Neural progenitor cell (in vitro differentiated cells): ENCODE results near the gene NAT14. TPM values are rescaled to one million over a fixed set of nuclear protein-coding genes. Genes with fewer than 3 reads are reported as not detected.

Experiments
- DNase-seq: peaks from one replicate; pipeline ENCODE4 v3.0.0-alpha.2; 2016; ENCODE audit warnings: low spot score
- H2AFZ ChIP-seq: fragments of 200-600 bp; sonication (generic); replicated peaks from 2 replicates; pipeline ENCODE4 v1.6.1; 2016; ENCODE audit warnings: antibody characterized with exemption
- H3F3A ChIP-seq: fragments of 200-600 bp; sonication (generic); 2 replicates; pipeline ENCODE4 v1.6.1; 2016; ENCODE audit warnings: antibody characterized with exemption, low read depth
- H3K27ac ChIP-seq: fragments of 200-600 bp; sonication (generic); 2 replicates; pipeline ENCODE4 v1.5.1; 2016; ENCODE audit warnings: mild to moderate bottlenecking
- H3K27me3 ChIP-seq: fragments of 200-600 bp; sonication (generic); 2 replicates; pipeline ENCODE4 v1.6.1; 2016; ENCODE audit warnings: mild to moderate bottlenecking, moderate library complexity
- H3K36me3 ChIP-seq: fragments of 200-600 bp; sonication (generic); 2 replicates; pipeline ENCODE4 v1.5.1; 2016
- H3K4me1 ChIP-seq: fragments of 200-600 bp; sonication (generic); 2 replicates; pipeline ENCODE4 v1.6.1; 2016; ENCODE audit warnings: mixed run types
- H3K4me2 ChIP-seq: fragments of 200-600 bp; sonication (generic); 2 replicates; pipeline ENCODE4 v1.6.1; 2016
- H3K4me3 ChIP-seq: fragments of 200-600 bp; sonication (generic); 2 replicates; pipeline ENCODE4 v1.5.1; 2016
- H3K79me2 ChIP-seq: fragments of 200-600 bp; sonication (generic); 2 replicates; pipeline ENCODE4 v1.6.1; 2016; ENCODE audit warnings: low read depth
- H3K9ac ChIP-seq: fragments of 200-600 bp; sonication (generic); 2 replicates; pipeline ENCODE4 v1.6.1; 2016
- H3K9me3 ChIP-seq: fragments of 200-600 bp; sonication (generic); 2 replicates; pipeline ENCODE4 v1.5.1; 2016; ENCODE audit warnings: low read depth
- H4K20me1 ChIP-seq: fragments of 200-600 bp; sonication (generic); 2 replicates; pipeline ENCODE4 v1.6.1; 2016; ENCODE audit warnings: low read depth
- H3K27ac Mint-ChIP-seq: 3 replicates; pipeline ENCODE4 v1.8.0; 2021; ENCODE audit warnings: mixed read lengths
- H3K27me3 Mint-ChIP-seq: 2 replicates; pipeline ENCODE4 v1.8.0; 2022; ENCODE audit warnings: low read depth, mild to moderate bottlenecking, inconsistent platforms, moderate library complexity, mixed read lengths; ENCODE audit not compliant: insufficient read depth
- H3K36me3 Mint-ChIP-seq: 3 replicates; pipeline ENCODE4 v1.8.0; 2021; ENCODE audit warnings: mixed read lengths
- H3K4me1 Mint-ChIP-seq: 3 replicates; pipeline ENCODE4 v1.8.0; 2021; ENCODE audit warnings: mixed read lengths
- H3K4me3 Mint-ChIP-seq: 3 replicates; pipeline ENCODE4 v1.8.0; 2021; ENCODE audit warnings: mild to moderate bottlenecking, moderate library complexity, mixed read lengths
- H3K9me3 Mint-ChIP-seq: 3 replicates; pipeline ENCODE4 v1.8.0; 2020; ENCODE audit warnings: mixed read lengths
- EZH2 ChIP-seq: fragments of 200-600 bp; sonication (generic); IDR thresholded peaks from 2 replicates; pipeline ENCODE4 v1.6.1; 2017; ENCODE audit warnings: antibody characterized with exemption, mild to moderate bottlenecking, moderate library complexity
- EZH2phosphoT487 ChIP-seq: fragments of 200-600 bp; sonication (generic); IDR thresholded peaks from 2 replicates; pipeline ENCODE4 v1.6.1; 2017; ENCODE audit warnings: antibody characterized with exemption
- total RNA-seq: library from RNA; depleted of rRNA; stranded (reverse); fragments of >200 nt; gene quantifications from 2 replicates; pipeline ENCODE4 v1.2.3, GENCODE V29; 2015; ENCODE audit warnings: low replicate concordance
- TF ChIP-seq, protein P1 (sequence below): fragments of 200-600 bp; sonication (generic); IDR thresholded peaks from 2 replicates; pipeline ENCODE4 v1.5.1; 2017; ENCODE audit warnings: antibody characterized with exemption, mild to moderate bottlenecking

The NAT14 gene
- total RNA-seq, 1 donor from 2014 or later = 16.2 TPM

GRCh38 chr19:55451965-55452748 is 32.8 kb upstream of the NAT14 start:
- no peaks in the 10 kb centered on the region for H3K36me3 ChIP-seq

DNA sequence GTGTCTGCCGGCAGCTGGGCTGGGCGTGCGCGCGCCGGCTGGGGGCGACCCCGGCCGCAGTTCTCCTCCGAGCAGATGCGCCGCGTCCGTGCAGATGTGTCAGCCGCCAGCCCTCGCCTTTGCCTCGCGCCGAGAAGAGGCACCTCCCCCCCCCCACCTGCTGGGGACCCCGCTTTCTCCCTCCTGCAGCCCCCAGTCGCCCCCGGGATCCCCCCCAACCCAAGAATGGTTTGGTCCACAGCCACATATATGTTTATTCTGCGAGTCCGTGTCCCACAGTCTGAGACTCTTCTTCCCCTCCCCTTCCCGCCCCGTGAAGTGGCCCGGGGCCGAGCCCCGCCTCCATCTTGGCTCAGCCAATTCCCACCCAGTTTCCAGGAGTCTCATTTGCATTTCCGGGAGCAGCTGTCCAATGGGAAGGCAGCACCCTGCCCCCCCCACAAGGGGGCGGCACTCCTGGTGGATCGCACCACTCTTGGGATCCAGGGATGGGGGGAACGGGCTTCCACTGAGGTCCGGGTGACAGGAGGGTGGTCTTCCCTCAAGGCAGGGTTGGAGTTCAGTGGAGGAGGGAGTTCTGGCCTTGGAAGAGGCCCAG is 32.1 kb upstream of the NAT14 start:
- Histone ChIP-seq H3K79me2 (no peaks in the 10 kb centered on the region), H3K4me1 (peaks cover 11% of the 10 kb centered on the region), H3K4me3 (peak overlapping the region; percentile 53), H3K4me2 (peak overlapping the region; percentile 90), H3K27me3 (peaks cover 54% of the 10 kb centered on the region), H3F3A (peaks cover 14% of the 10 kb centered on the region), H3K36me3 (no peaks in the 10 kb centered on the region), H4K20me1 (peaks cover 20% of the 10 kb centered on the region), H3K9me3 (no peaks in the 10 kb centered on the region), H3K27ac (no peak overlapping the region), H2AFZ (no peak overlapping the region), H3K9ac (no peak overlapping the region)
- Mint-ChIP-seq H3K27me3 (peaks cover 26% of the 10 kb centered on the region), H3K27ac (no peak overlapping the region), H3K9me3 (no peaks in the 10 kb centered on the region), H3K36me3 (no peaks in the 10 kb centered on the region), H3K4me3 (peak overlapping the region; percentile 63), H3K4me1 (peaks cover 15% of the 10 kb centered on the region)
- peak; percentile 94 for DNase-seq
- TF ChIP-seq EZH2 (no peak), EZH2phosphoT487 (no peak)
- TF ChIP-seq, protein P1, sequence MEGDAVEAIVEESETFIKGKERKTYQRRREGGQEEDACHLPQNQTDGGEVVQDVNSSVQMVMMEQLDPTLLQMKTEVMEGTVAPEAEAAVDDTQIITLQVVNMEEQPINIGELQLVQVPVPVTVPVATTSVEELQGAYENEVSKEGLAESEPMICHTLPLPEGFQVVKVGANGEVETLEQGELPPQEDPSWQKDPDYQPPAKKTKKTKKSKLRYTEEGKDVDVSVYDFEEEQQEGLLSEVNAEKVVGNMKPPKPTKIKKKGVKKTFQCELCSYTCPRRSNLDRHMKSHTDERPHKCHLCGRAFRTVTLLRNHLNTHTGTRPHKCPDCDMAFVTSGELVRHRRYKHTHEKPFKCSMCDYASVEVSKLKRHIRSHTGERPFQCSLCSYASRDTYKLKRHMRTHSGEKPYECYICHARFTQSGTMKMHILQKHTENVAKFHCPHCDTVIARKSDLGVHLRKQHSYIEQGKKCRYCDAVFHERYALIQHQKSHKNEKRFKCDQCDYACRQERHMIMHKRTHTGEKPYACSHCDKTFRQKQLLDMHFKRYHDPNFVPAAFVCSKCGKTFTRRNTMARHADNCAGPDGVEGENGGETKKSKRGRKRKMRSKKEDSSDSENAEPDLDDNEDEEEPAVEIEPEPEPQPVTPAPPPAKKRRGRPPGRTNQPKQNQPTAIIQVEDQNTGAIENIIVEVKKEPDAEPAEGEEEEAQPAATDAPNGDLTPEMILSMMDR = no peak

More at GRCh38 chr19:55451965-55452748, 32.8 kb upstream of the NAT14 start:
- DNase-seq = peak; percentile 72
- peaks cover 21% of the 10 kb centered on the region for H3F3A ChIP-seq
- peaks cover 11% of the 10 kb centered on the region for H3K4me1 ChIP-seq
- peaks cover 20% of the 10 kb centered on the region for H4K20me1 ChIP-seq
- Mint-ChIP-seq H3K36me3 (no peaks in the 10 kb centered on the region), H3K27me3 (peaks cover 26% of the 10 kb centered on the region), H3K4me3 (peak overlapping the region; percentile 87), H3K27ac (no peak overlapping the region), H3K4me1 (peaks cover 13% of the 10 kb centered on the region), H3K9me3 (no peaks in the 10 kb centered on the region)
- H3K4me3 ChIP-seq = peak overlapping the region; percentile 53
- H3K9me3 ChIP-seq = no peaks in the 10 kb centered on the region
- H3K79me2 ChIP-seq = no peaks in the 10 kb centered on the region
- H3K27ac ChIP-seq = no peak overlapping the region
- no peak overlapping the region for H3K9ac ChIP-seq
- H3K27me3 ChIP-seq = peaks cover 61% of the 10 kb centered on the region
- no peak overlapping the region for H2AFZ ChIP-seq
- TF ChIP-seq EZH2 (peak; percentile 76), EZH2phosphoT487 (peak; percentile 12)
- TF ChIP-seq, protein P1 = no peak
- peak overlapping the region; percentile 90 for H3K4me2 ChIP-seq

- Histone ChIP-seq H3F3A (peaks cover 14% of the 10 kb centered on the region), H3K27me3 (peaks cover 46% of the 10 kb centered on the region), H3K9me3 (no peaks in the 10 kb centered on the region), H4K20me1 (peaks cover 20% of the 10 kb centered on the region), H3K9ac (no peak overlapping the region), H3K4me3 (no peak overlapping the region), H3K27ac (no peak overlapping the region), H2AFZ (no peak overlapping the region), H3K79me2 (no peaks in the 10 kb centered on the region), H3K4me2 (no peak overlapping the region), H3K4me1 (peaks cover 11% of the 10 kb centered on the region), H3K36me3 (no peaks in the 10 kb centered on the region)
- peaks cover 26% of the 10 kb centered on the region for H3K27me3 Mint-ChIP-seq
- no peaks in the 10 kb centered on the region for H3K9me3 Mint-ChIP-seq
- no peak for DNase-seq
- H3K4me3 Mint-ChIP-seq = peak overlapping the region; percentile 63
- no peaks in the 10 kb centered on the region for H3K36me3 Mint-ChIP-seq
- H3K27ac Mint-ChIP-seq = no peak overlapping the region
- TF ChIP-seq EZH2phosphoT487 = no peak
- no peak for TF ChIP-seq EZH2
- TF ChIP-seq, protein P1 = no peak
- peaks cover 21% of the 10 kb centered on the region for H3K4me1 Mint-ChIP-seq
Measured at GRCh38 chr19:55453511-55454260, 31.3 kb upstream of the NAT14 start.
